GDM1 (cell line): ENCODE measurements around the gene PCOLCE2.
"Not testable (repeated sequence)": the region's sequence is repeated elsewhere in the genome, so short reads cannot be mapped to it uniquely, and the experiment has no call there.

Experiments
- DNase-seq: peaks from one replicate; lab custom pipeline; 2025; lab: John Stamatoyannopoulos, UW

The PCOLCE2 gene

GRCh38 chr3:142898346-142899213, 9.7 kb upstream of the PCOLCE2 start:
- DNase-seq, result no peak

- DNase-seq, result no peak
Measured at GRCh38 chr3:142897807-142898206, 8.9 kb upstream of the PCOLCE2 start.

DNA sequence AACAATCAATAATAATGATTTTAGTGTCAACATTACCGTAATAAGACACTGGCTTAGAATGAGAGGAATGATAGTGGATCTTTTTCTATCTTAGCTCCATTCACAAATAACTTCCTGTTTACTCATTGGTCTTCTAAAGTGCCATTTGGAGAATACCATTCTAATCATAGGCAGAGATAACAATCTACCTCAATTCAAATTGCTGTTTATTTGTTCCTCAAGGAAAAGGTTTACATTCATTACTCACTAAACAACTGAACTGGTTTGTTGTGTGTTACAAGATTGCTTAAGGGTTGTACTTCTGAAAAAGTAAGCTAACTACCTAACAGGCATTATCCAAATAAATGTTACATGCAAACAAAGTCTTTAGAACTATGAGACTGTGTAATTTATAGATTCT, 8.1 kb upstream of the PCOLCE2 start:
- no peak for DNase-seq

DNA sequence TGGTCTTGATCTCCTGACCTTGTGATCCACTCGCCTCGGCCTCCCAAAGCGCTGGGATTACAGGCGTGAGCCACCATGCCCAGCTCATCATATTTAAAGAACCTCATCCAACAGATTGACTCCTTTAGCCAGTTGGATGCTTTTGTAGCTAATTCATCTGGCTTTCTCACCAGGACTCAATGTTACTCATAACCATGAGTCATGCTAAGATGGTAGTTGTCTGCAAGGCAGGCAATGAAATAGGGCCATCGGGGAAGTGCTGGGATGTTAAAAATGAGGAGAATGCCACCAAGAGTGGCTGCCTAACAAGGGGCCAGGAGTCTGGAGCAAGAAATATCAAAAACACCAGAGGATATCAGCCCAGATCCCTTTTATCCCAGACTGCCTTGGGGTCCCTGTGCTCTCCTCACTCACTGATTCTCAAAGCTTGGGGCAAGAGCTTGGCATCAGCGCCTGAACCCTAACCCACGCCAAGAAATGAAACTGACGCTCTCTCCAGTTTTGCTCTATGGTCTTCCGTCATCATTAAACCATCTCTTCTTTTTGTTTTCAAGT, 7.4 kb upstream of the PCOLCE2 start:
- DNase-seq, result no peak

- no peak for DNase-seq
Measured at GRCh38 chr3:142894493-142894892, 5.6 kb upstream of the PCOLCE2 start.

DNA sequence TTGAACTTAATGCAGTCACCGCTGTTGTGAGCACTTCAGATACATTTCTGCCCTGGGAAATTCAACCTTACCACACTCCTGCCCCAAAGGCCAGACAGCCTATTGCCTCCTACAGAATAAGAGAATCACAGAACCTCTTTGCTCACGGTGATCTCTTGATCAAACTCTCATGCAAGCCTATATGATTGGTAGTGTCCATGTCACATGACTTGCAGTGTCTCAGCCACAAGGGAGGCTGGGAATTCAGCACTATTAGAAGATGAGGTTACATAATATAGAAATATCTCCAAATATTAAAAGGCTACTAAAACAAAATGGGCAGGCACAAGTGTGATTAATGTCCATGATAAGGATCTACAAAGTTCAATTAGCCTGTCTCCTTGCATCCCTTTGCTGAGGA, 3.8 kb upstream of the PCOLCE2 start:
- DNase-seq, result no peak

DNA sequence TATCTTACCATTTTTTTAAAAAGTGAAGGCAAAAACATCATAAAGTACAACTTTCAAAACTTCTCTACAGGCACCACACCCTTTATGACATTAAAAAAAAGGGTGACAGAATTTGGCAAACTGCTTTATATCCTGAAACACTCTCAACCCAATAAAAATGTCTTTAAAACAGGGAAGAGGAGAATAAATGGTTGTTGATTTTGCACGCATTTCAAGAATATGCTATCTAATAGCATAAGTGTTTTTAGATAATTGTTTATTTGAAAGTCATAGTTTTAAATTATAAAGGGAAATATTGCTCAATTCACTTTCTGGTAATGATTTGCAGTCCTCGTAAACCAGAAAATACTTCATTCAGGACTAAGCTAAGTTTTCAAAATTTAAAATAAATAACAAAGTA, 1.7 kb upstream of the PCOLCE2 start:
- no peak for DNase-seq

DNA sequence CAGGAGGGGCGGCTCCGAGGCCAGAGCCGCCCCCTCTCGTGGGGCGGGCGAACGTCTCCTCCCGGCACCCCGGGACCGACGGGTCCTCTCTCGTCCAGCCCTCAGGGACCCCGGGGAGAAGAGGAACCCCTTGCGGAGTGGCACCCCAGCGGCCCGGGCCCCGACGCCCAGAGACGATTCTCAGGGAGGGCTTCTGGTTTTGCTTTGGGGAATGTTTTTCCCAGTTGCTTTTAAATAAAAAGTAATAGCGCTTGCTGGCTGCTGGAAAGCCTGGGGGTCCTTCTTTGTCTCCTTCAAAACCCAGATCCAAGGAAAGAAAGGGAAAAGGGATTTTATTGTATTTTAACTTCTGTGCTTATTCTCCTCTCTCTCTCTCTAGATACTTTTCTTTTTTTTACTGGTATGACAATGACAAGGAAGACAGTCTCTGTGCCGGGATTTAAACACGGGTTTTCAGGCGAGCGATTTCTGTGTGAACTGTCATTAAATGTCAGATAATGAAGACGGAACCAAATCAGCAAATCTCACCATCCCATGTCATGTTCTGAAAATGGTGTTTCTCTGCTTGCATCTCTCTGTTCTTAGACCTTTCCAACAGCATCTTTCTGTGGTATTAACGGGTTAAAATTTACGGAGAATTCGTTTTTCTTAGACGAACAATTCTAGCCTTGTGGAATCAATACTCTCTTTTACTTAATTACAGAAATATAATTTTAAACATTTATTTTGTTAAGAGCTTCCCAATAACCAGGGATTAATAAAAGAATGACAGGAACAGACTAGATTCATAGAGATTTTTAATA, 530 bp upstream of the PCOLCE2 start:
- DNase-seq, result no peak

GRCh38 chr3:142888099-142888480, 793 bp downstream of the PCOLCE2 start:
- DNase-seq, result peak; percentile 7

GRCh38 chr3:142886940-142887339, 1.9 kb downstream of the PCOLCE2 start:
- no peak for DNase-seq

GRCh38 chr3:142886021-142886420, 2.9 kb downstream of the PCOLCE2 start:
- no peak for DNase-seq

GRCh38 chr3:142884531-142884930, 4.4 kb downstream of the PCOLCE2 start:
- DNase-seq, result no peak

DNA sequence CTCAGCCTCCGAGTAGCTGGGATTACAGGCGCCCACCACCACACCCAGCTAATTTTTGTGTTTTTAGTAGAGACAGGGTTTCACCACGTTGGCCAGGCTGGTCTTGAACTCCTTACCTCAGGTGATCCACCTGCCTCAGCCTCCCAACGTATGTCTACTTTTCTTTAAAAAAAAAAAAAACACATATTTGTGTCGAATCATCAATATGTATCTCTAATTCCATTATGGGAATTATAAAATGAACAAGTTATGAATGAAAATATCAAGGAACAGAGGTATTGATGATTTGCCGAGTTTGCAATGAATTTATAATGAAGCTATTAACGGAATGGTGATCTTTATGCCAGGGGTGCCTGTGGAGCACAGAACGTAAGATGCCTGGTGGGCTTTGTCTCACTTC, 5.3 kb downstream of the PCOLCE2 start:
- not testable (repeated sequence) for DNase-seq

- no peak for DNase-seq
Measured at GRCh38 chr3:142881445-142882224, 7.2 kb downstream of the PCOLCE2 start.

- no peak for DNase-seq
Measured at GRCh38 chr3:142878649-142879300, 10.1 kb downstream of the PCOLCE2 start.

GRCh38 chr3:142876417-142876816, 12.5 kb downstream of the PCOLCE2 start:
- DNase-seq, result no peak

- DNase-seq, result no peak
Measured at GRCh38 chr3:142875583-142876207, 13.2 kb downstream of the PCOLCE2 start.

- no peak for DNase-seq
Measured at GRCh38 chr3:142875099-142875498, 13.8 kb downstream of the PCOLCE2 start.

DNA sequence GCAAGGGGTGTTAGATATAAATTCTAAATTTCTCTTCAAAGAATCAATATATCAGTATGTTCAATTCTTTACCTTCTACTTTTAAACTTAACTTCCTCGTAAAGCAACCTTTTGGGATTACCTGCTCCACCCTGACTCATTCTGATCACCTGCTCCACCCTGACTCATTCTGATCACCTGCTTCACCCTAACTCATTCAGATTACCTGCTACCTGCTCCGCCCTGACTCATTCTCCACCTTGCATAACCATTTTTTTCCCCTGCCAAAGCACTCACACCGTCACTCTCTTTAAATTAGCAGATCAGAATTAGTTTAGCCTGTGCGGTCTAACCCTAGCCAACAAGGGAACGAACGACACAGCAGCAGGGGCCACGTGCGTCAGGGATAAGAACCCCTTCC, 20.5 kb downstream of the PCOLCE2 start:
- DNase-seq, result not testable (repeated sequence)

- no peak for DNase-seq
Measured at GRCh38 chr3:142866841-142867631, 21.8 kb downstream of the PCOLCE2 start.
